B cell (primary cell): ENCODE data around the gene LRRC8E.

Experiments used
- EZH2 ChIP-seq: IDR thresholded peaks from 2 replicates; pipeline ENCODE4 v1.6.1; 2012; ENCODE audit warnings: borderline replicate concordance, low read depth, mild to moderate bottlenecking, moderate library complexity, low read length; ENCODE audit not compliant: insufficient read depth, poor library complexity, severe bottlenecking
- TF ChIP-seq, protein P1 (sequence below): fragments of 200-600 bp; IDR thresholded peaks from one replicate; pipeline ENCODE4 v1.8.0; 2022; ENCODE audit warnings: antibody characterized with exemption, mild to moderate bottlenecking

DNA sequence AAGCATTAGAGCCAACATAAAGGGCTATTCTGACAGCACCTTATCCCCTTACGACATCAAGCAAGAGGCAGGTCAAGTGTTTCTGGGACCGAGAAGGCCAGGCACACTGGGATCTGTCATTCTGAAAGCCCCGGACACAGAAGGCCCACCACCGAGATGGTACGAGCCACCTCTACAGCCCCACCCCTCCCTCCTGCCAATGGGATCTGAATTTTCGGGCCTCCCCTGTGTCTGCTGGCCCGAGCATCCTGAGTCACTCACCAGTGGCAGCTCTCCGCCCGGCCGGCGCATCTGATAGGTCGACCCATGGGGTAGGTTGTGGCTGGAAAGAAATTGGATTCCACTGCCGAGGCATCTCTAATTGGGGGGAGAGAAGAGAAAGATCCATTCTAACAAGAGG is 52.5 kb downstream of the LRRC8E start:
- no peak for TF ChIP-seq EZH2
- TF ChIP-seq, protein P1, sequence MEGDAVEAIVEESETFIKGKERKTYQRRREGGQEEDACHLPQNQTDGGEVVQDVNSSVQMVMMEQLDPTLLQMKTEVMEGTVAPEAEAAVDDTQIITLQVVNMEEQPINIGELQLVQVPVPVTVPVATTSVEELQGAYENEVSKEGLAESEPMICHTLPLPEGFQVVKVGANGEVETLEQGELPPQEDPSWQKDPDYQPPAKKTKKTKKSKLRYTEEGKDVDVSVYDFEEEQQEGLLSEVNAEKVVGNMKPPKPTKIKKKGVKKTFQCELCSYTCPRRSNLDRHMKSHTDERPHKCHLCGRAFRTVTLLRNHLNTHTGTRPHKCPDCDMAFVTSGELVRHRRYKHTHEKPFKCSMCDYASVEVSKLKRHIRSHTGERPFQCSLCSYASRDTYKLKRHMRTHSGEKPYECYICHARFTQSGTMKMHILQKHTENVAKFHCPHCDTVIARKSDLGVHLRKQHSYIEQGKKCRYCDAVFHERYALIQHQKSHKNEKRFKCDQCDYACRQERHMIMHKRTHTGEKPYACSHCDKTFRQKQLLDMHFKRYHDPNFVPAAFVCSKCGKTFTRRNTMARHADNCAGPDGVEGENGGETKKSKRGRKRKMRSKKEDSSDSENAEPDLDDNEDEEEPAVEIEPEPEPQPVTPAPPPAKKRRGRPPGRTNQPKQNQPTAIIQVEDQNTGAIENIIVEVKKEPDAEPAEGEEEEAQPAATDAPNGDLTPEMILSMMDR, result no peak
